K562 (cell line): Measurements from ENCODE around the gene MARCHF3. TPM values are rescaled to one million over a fixed set of nuclear protein-coding genes. Genes with fewer than 3 reads are reported as not detected.
A peak's percentile ranks its signal among the peaks of the same experiment; 100 is the strongest.

ENCODE experiments used
- AFF4 ChIP-seq: sonication (generic); formaldehyde crosslinking; IDR thresholded peaks from 2 replicates; pipeline ENCODE4 v1.8.0; 2023; ENCODE audit warnings: mild to moderate bottlenecking, missing genetic modification reagents
- CHCHD3 ChIP-seq: fragments of 250-450 bp; sonication (Bioruptor Pico); IDR thresholded peaks from 2 replicates; pipeline ENCODE4 v2.1.2; 2022; ENCODE audit warnings: mild to moderate bottlenecking
- FOXJ2 ChIP-seq: fragments of 200-800 bp; sonication (Bioruptor generic); IDR thresholded peaks from 2 replicates; pipeline ENCODE4 v1.6.1; 2016; ENCODE audit warnings: missing genetic modification characterization, missing compliant biosample characterization
- HDAC2 ChIP-seq: fragments of 450-650 bp; IDR thresholded peaks from 2 replicates; pipeline ENCODE4 v1.6.1; 2016; ENCODE audit warnings: mild to moderate bottlenecking
- NFIX ChIP-seq: fragments of 250-450 bp; sonication (Bioruptor Pico); IDR thresholded peaks from 2 replicates; pipeline ENCODE4 v1.4.0; 2020; ENCODE audit warnings: low read depth, mild to moderate bottlenecking, moderate library complexity
- PCBP1 ChIP-seq: fragments of 200-400 bp; formaldehyde crosslinking; IDR thresholded peaks from 2 replicates; pipeline ENCODE4 v1.6.1; 2018; ENCODE audit warnings: mild to moderate bottlenecking, low read depth, low read length; ENCODE audit not compliant: poor library complexity, severe bottlenecking
- RBM15 ChIP-seq: fragments of 200-400 bp; formaldehyde crosslinking; IDR thresholded peaks from 2 replicates; pipeline ENCODE4 v1.6.1; 2018; ENCODE audit warnings: mild to moderate bottlenecking, low read length, moderate library complexity; ENCODE audit not compliant: insufficient read depth
- SREBF2 ChIP-seq: sonication (generic); formaldehyde crosslinking; IDR thresholded peaks from 2 replicates; pipeline ENCODE4 v1.4.0; 2020; ENCODE audit warnings: mild to moderate bottlenecking, missing genetic modification reagents
- SUPT5H ChIP-seq: fragments of 450-650 bp; IDR thresholded peaks from 2 replicates; pipeline ENCODE4 v1.6.1; 2016
- TAF15 ChIP-seq: fragments of 200-400 bp; formaldehyde crosslinking; IDR thresholded peaks from 2 replicates; pipeline ENCODE4 v1.6.1; 2017; ENCODE audit warnings: mild to moderate bottlenecking, low read depth, low read length, moderate library complexity
- USF1 ChIP-seq: sonication (generic); formaldehyde crosslinking; IDR thresholded peaks from 2 replicates; pipeline ENCODE4 v1.9.0; 2022; ENCODE audit warnings: mild to moderate bottlenecking, missing genetic modification reagents
- XRCC4 ChIP-seq: IDR thresholded peaks from one replicate; pipeline ENCODE4 v1.6.1; 2011; ENCODE audit not compliant: insufficient read depth, insufficient read length; ENCODE audit errors: extremely low read depth
- ZFP36 ChIP-seq: fragments of 150-350 bp; IDR thresholded peaks from 2 replicates; pipeline ENCODE4 v1.6.1; 2018; ENCODE audit warnings: low read length, low read depth; ENCODE audit not compliant: partially characterized antibody
- ZNF444 ChIP-seq: fragments of 250-450 bp; sonication (Bioruptor Pico); IDR thresholded peaks from 2 replicates; pipeline ENCODE4 v1.4.0; 2020; ENCODE audit warnings: mild to moderate bottlenecking, moderate library complexity
- polyA plus RNA-seq, 8 experiments: library from polyadenylated mRNA; depleted of rRNA in 4 of 8; stranded (reverse) in 5 of 8; unstranded in 3 of 8; fragments of >200 nt; fragmentation: Nextera tagmentation in 2 of 8; fragmentation: Illumina TruSeq in 1 of 8; extraction: Ambion mirVana in 2 of 8; extraction: Trizol in 1 of 8; gene quantifications; 2 replicates each; pipeline versions ENCODE4 v1.2.1 to v1.2.3, GENCODE V29; 2011 to 2014; ENCODE audit warnings: inconsistent platforms in 1 of 8, missing spikeins in 1 of 8
- total RNA-seq, 7 experiments: library from RNA; depleted of rRNA in 6 of 7; stranded (reverse); fragments of >200 nt in 6 of 7; fragmentation: Illumina TruSeq in 2 of 7; extraction: Trizol in 2 of 7; gene quantifications; 2 replicates each; pipeline versions ENCODE4 v1.2.1 to v1.2.3, GENCODE V29; 2011 to 2021; ENCODE audit warnings: low replicate concordance in 1 of 7
- TF ChIP-seq, protein P1 (sequence below): sonication (generic); formaldehyde crosslinking; IDR thresholded peaks from 2 replicates; pipeline ENCODE4 v1.8.0; 2022; ENCODE audit warnings: missing genetic modification reagents, mild to moderate bottlenecking, borderline replicate concordance
- TF ChIP-seq, protein P2 (sequence below): conservative IDR thresholded peaks from 2 replicates; pipeline ENCODE4 v1.6.1; 2011; ENCODE audit warnings: low read depth, mild to moderate bottlenecking, low read length; ENCODE audit not compliant: control insufficient read depth
- TF ChIP-seq, protein P3 (sequence below), 2 experiments: fragments of 450-650 bp; IDR thresholded peaks; 2 replicates each; pipeline ENCODE4 v1.6.1; 2018; ENCODE audit warnings: mild to moderate bottlenecking in 2 of 2, low read depth in 1 of 2; ENCODE audit not compliant: partially characterized antibody in 2 of 2

MARCHF3 gene
- total and polyA plus RNA-seq, 9 of the 15 experiments (the other 6 are each of a cell fraction or from before 2014, with no cell fraction given) = 5.6 to 37.4 (median 16.5) TPM

GRCh38 chr5:126971455-126972031, 58.8 kb downstream of the MARCHF3 start (continued):
- TF ChIP-seq RBM15 (no peak), FOXJ2 (tag) (0 out of 2 replicates have a peak, but pooled peaks have one; percentile 29), ZNF444 (no peak), CHCHD3 (CRISPR knock-in tag) (no peak), XRCC4 (no peak), SREBF2 (no peak), TAF15 (no peak), ZFP36 (no peak), AFF4 (peak; percentile 65; the same call in 1 of the 2 replicates), USF1 (no peak), SUPT5H (peak; percentile 38), NFIX (CRISPR knock-in tag) (no peak), HDAC2 (no peak), PCBP1 (no peak)
- TF ChIP-seq, protein P1, sequence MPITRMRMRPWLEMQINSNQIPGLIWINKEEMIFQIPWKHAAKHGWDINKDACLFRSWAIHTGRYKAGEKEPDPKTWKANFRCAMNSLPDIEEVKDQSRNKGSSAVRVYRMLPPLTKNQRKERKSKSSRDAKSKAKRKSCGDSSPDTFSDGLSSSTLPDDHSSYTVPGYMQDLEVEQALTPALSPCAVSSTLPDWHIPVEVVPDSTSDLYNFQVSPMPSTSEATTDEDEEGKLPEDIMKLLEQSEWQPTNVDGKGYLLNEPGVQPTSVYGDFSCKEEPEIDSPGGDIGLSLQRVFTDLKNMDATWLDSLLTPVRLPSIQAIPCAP (CRISPR knock-in tag) = no peak
- TF ChIP-seq, protein P2, sequence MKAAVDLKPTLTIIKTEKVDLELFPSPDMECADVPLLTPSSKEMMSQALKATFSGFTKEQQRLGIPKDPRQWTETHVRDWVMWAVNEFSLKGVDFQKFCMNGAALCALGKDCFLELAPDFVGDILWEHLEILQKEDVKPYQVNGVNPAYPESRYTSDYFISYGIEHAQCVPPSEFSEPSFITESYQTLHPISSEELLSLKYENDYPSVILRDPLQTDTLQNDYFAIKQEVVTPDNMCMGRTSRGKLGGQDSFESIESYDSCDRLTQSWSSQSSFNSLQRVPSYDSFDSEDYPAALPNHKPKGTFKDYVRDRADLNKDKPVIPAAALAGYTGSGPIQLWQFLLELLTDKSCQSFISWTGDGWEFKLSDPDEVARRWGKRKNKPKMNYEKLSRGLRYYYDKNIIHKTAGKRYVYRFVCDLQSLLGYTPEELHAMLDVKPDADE = no peak
- TF ChIP-seq, protein P3, sequence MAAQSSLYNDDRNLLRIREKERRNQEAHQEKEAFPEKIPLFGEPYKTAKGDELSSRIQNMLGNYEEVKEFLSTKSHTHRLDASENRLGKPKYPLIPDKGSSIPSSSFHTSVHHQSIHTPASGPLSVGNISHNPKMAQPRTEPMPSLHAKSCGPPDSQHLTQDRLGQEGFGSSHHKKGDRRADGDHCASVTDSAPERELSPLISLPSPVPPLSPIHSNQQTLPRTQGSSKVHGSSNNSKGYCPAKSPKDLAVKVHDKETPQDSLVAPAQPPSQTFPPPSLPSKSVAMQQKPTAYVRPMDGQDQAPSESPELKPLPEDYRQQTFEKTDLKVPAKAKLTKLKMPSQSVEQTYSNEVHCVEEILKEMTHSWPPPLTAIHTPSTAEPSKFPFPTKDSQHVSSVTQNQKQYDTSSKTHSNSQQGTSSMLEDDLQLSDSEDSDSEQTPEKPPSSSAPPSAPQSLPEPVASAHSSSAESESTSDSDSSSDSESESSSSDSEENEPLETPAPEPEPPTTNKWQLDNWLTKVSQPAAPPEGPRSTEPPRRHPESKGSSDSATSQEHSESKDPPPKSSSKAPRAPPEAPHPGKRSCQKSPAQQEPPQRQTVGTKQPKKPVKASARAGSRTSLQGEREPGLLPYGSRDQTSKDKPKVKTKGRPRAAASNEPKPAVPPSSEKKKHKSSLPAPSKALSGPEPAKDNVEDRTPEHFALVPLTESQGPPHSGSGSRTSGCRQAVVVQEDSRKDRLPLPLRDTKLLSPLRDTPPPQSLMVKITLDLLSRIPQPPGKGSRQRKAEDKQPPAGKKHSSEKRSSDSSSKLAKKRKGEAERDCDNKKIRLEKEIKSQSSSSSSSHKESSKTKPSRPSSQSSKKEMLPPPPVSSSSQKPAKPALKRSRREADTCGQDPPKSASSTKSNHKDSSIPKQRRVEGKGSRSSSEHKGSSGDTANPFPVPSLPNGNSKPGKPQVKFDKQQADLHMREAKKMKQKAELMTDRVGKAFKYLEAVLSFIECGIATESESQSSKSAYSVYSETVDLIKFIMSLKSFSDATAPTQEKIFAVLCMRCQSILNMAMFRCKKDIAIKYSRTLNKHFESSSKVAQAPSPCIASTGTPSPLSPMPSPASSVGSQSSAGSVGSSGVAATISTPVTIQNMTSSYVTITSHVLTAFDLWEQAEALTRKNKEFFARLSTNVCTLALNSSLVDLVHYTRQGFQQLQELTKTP (IDR thresholded peaks at IDR 0.05; ENCODE audit: low read depth in 1 of 2, partially characterized antibody in 2 of 2) = peak; percentile 32 to 67
